Measurements from ENCODE around the gene VWA5B1. TPM values are rescaled to one million over a fixed set of nuclear protein-coding genes. Genes with fewer than 3 reads are reported as not detected.

Gene VWA5B1
- total and polyA plus RNA-seq, 10 of the 15 experiments (the other 5 are each of a cell fraction or from before 2014, with no cell fraction given), result under 0.01 to 0.05 (median 0.01) TPM; not detected in 7

DNA sequence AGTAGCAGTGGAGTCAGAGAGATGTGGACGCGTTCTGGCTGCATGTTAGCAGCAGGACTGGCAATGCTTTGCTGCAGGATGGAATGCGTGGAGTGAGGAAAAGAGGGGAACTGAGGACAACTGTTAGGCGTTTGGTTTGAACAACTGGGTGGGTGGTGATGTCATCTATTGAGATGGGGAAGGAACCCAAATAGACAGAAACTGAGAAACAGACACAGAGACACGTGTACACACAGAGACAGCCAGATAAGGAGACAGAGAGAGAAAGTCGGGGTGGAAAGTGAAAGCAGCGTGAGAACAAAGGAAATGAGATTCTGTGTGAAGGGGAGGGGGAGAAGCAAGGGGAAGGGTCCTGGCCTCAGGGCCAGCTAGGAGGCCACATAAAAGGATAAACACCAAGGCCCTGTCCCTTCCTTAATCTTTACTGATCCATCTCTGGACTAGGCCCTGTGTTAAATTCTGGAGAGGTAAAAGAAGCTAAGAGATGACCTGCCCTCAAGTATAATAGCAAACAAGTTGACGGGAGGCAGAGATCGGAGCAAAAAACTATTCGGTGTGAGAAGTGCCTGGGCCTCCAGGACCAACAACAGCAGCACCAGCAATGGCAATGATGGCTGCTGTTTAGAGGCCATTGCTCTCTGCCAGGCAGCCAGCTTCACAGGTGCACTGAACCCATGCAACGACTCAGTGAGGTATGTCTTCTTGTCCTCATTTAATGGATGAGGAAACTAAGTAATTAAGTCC is 31.6 kb downstream of the VWA5B1 start (continued):
- TF ChIP-seq, protein P1, sequence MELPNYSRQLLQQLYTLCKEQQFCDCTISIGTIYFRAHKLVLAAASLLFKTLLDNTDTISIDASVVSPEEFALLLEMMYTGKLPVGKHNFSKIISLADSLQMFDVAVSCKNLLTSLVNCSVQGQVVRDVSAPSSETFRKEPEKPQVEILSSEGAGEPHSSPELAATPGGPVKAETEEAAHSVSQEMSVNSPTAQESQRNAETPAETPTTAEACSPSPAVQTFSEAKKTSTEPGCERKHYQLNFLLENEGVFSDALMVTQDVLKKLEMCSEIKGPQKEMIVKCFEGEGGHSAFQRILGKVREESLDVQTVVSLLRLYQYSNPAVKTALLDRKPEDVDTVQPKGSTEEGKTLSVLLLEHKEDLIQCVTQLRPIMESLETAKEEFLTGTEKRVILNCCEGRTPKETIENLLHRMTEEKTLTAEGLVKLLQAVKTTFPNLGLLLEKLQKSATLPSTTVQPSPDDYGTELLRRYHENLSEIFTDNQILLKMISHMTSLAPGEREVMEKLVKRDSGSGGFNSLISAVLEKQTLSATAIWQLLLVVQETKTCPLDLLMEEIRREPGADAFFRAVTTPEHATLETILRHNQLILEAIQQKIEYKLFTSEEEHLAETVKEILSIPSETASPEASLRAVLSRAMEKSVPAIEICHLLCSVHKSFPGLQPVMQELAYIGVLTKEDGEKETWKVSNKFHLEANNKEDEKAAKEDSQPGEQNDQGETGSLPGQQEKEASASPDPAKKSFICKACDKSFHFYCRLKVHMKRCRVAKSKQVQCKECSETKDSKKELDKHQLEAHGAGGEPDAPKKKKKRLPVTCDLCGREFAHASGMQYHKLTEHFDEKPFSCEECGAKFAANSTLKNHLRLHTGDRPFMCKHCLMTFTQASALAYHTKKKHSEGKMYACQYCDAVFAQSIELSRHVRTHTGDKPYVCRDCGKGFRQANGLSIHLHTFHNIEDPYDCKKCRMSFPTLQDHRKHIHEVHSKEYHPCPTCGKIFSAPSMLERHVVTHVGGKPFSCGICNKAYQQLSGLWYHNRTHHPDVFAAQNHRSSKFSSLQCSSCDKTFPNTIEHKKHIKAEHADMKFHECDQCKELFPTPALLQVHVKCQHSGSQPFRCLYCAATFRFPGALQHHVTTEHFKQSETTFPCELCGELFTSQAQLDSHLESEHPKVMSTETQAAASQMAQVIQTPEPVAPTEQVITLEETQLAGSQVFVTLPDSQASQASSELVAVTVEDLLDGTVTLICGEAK (IDR thresholded peaks at IDR 0.05; ENCODE audit: borderline replicate concordance), result no peak
- TF ChIP-seq, protein P2, sequence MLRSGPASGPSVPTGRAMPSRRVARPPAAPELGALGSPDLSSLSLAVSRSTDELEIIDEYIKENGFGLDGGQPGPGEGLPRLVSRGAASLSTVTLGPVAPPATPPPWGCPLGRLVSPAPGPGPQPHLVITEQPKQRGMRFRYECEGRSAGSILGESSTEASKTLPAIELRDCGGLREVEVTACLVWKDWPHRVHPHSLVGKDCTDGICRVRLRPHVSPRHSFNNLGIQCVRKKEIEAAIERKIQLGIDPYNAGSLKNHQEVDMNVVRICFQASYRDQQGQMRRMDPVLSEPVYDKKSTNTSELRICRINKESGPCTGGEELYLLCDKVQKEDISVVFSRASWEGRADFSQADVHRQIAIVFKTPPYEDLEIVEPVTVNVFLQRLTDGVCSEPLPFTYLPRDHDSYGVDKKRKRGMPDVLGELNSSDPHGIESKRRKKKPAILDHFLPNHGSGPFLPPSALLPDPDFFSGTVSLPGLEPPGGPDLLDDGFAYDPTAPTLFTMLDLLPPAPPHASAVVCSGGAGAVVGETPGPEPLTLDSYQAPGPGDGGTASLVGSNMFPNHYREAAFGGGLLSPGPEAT (IDR thresholded peaks at IDR 0.05; ENCODE audit: low read depth), result no peak
- TF ChIP-seq MXI1 (IDR thresholded peaks at IDR 0.05; ENCODE audit: low read depth, low read length) (no peak), BCL11A (IDR thresholded peaks at IDR 0.05; ENCODE audit: low read depth, low read length) (no peak), MEF2B (IDR thresholded peaks at IDR 0.05; ENCODE audit: partially characterized antibody, poor library complexity, severe bottlenecking) (peak; percentile 57), HDGF (IDR thresholded peaks at IDR 0.05) (no peak), ETV6 (conservative IDR thresholded peaks at IDR 0.05 in 1 of 2, IDR thresholded peaks at IDR 0.05 in 1 of 2; ENCODE audit: borderline replicate concordance in 1 of 2, low read depth in 1 of 2) (peak in 1 of 2 experiments; percentile 45; a peak in 1 of 4 replicates), ZNF207 (IDR thresholded peaks at IDR 0.05; ENCODE audit: borderline replicate concordance) (no peak), ZNF24 (IDR thresholded peaks at IDR 0.05) (no peak), FOXM1 (IDR thresholded peaks at IDR 0.05; ENCODE audit: low read depth, low read length) (no peak), SUZ12 (IDR thresholded peaks at IDR 0.05; ENCODE audit: unreplicated experiment) (no peak), SREBF1 (IDR thresholded peaks at IDR 0.05; ENCODE audit: low read length) (no peak), SMC3 (IDR thresholded peaks at IDR 0.05; ENCODE audit: borderline replicate concordance, low read length) (no peak)
- TF ChIP-seq, protein P3, sequence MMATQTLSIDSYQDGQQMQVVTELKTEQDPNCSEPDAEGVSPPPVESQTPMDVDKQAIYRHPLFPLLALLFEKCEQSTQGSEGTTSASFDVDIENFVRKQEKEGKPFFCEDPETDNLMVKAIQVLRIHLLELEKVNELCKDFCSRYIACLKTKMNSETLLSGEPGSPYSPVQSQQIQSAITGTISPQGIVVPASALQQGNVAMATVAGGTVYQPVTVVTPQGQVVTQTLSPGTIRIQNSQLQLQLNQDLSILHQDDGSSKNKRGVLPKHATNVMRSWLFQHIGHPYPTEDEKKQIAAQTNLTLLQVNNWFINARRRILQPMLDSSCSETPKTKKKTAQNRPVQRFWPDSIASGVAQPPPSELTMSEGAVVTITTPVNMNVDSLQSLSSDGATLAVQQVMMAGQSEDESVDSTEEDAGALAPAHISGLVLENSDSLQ (IDR thresholded peaks at IDR 0.05), result 0 out of 2 replicates have a peak, but pooled peaks have one; percentile 26
- TF ChIP-seq, protein P4, sequence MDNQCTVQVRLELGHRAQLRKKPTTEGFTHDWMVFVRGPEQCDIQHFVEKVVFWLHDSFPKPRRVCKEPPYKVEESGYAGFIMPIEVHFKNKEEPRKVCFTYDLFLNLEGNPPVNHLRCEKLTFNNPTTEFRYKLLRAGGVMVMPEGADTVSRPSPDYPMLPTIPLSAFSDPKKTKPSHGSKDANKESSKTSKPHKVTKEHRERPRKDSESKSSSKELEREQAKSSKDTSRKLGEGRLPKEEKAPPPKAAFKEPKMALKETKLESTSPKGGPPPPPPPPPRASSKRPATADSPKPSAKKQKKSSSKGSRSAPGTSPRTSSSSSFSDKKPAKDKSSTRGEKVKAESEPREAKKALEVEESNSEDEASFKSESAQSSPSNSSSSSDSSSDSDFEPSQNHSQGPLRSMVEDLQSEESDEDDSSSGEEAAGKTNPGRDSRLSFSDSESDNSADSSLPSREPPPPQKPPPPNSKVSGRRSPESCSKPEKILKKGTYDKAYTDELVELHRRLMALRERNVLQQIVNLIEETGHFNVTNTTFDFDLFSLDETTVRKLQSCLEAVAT (IDR thresholded peaks at IDR 0.05), result peak; percentile 64; the same call in 1 of the 2 replicates
- TF ChIP-seq, protein P5, sequence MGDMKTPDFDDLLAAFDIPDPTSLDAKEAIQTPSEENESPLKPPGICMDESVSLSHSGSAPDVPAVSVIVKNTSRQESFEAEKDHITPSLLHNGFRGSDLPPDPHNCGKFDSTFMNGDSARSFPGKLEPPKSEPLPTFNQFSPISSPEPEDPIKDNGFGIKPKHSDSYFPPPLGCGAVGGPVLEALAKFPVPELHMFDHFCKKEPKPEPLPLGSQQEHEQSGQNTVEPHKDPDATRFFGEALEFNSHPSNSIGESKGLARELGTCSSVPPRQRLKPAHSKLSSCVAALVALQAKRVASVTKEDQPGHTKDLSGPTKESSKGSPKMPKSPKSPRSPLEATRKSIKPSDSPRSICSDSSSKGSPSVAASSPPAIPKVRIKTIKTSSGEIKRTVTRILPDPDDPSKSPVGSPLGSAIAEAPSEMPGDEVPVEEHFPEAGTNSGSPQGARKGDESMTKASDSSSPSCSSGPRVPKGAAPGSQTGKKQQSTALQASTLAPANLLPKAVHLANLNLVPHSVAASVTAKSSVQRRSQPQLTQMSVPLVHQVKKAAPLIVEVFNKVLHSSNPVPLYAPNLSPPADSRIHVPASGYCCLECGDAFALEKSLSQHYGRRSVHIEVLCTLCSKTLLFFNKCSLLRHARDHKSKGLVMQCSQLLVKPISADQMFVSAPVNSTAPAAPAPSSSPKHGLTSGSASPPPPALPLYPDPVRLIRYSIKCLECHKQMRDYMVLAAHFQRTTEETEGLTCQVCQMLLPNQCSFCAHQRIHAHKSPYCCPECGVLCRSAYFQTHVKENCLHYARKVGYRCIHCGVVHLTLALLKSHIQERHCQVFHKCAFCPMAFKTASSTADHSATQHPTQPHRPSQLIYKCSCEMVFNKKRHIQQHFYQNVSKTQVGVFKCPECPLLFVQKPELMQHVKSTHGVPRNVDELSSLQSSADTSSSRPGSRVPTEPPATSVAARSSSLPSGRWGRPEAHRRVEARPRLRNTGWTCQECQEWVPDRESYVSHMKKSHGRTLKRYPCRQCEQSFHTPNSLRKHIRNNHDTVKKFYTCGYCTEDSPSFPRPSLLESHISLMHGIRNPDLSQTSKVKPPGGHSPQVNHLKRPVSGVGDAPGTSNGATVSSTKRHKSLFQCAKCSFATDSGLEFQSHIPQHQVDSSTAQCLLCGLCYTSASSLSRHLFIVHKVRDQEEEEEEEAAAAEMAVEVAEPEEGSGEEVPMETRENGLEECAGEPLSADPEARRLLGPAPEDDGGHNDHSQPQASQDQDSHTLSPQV (IDR thresholded peaks at IDR 0.05), result no peak
